Subcutaneous abdominal adipose tissue (tissue), 5 donors: ENCODE results near the gene SSH3.

Source experiments
- H3K27ac ChIP-seq: one replicate; pipeline ENCODE4 v1.7.0; 2013; ENCODE audit warnings: low read depth, mild to moderate bottlenecking, inconsistent platforms, low read length, moderate library complexity
- H3K27me3 ChIP-seq, 5 donors: one replicate each; pipeline ENCODE4 v1.7.0; 2013; ENCODE audit warnings: low read length in 5 of 5, inconsistent platforms in 1 of 5; ENCODE audit not compliant: control insufficient read depth in 5 of 5, insufficient read depth in 4 of 5
- H3K36me3 ChIP-seq, 5 donors: one replicate each; pipeline ENCODE4 v1.7.0; 2013; ENCODE audit warnings: low read length in 5 of 5; ENCODE audit not compliant: control insufficient read depth in 5 of 5, insufficient read depth in 5 of 5
- H3K4me1 ChIP-seq, 5 donors: one replicate each; pipeline ENCODE4 v1.7.0; 2013; ENCODE audit warnings: low read length in 5 of 5, mild to moderate bottlenecking in 3 of 5, moderate library complexity in 1 of 5; ENCODE audit not compliant: control insufficient read depth in 5 of 5, insufficient read depth in 5 of 5
- H3K4me3 ChIP-seq, 5 donors: one replicate each; pipeline ENCODE4 v1.7.0; 2013; ENCODE audit warnings: low read length in 5 of 5, low read depth in 1 of 5
- H3K9ac ChIP-seq, 5 donors: one replicate each; pipeline ENCODE4 v1.7.0; 2013; ENCODE audit warnings: low read length in 5 of 5, mild to moderate bottlenecking in 4 of 5, moderate library complexity in 3 of 5
- H3K9me3 ChIP-seq, 5 donors: one replicate each; pipeline ENCODE4 v1.7.0; 2013; ENCODE audit warnings: low read length in 5 of 5; ENCODE audit not compliant: control insufficient read depth in 5 of 5
- donor health status: healthy.
- donor health status: healthy.
- donor health status: healthy.
- donor health status: healthy.
- donor health status: healthy.

SSH3 gene

DNA sequence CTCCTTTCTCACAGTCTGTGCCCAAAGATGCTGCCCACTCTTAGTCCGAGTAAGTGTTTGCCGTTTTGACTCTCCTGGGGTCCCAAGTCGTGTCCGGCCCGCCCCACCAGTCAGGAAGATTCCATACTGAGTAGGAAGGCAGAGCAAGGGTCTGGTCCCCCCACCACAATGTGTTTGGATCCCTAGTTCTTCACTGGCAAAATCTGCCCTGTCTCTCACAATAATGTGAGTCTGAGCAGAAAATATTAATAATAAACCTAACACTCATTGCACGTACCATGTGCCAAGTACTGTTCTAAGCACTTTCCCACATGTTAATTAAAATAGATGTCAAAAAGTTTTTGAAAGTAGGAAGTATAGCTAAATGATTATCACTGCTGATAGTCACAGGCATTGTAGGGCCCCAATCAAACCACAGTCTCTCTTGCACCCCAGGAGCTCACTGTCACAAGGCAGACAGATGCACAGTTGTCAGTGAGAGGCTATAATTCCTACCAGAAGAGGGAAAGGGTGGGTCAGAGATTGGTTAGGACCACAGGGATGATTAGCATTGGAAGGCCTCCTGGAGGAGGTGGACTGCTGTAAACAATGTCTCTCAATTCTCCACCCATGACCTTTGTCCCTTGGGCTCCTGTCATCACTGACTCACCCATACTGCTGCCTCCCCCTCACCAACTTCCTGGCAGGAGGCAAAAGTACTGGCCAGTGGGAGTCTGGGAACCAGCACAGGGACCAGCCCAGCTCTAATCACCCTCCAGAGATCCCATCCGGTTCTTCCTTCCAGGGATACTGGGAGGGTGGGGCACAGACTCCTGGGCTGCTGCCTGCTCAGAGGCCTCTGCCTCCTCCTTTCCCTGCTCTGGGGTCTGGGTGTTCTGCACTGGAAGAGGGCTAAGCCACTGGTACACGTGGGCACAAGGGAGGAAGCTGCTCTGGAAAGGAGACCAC, 51.0 kb downstream of the SSH3 start:
- peak overlapping the region; percentile 66 to 82 (median 78) for H3K4me3 ChIP-seq
- peaks cover 14 to 72% (median 69%) of the 10 kb centered on the region in 5 donors for H3K4me1 ChIP-seq

DNA sequence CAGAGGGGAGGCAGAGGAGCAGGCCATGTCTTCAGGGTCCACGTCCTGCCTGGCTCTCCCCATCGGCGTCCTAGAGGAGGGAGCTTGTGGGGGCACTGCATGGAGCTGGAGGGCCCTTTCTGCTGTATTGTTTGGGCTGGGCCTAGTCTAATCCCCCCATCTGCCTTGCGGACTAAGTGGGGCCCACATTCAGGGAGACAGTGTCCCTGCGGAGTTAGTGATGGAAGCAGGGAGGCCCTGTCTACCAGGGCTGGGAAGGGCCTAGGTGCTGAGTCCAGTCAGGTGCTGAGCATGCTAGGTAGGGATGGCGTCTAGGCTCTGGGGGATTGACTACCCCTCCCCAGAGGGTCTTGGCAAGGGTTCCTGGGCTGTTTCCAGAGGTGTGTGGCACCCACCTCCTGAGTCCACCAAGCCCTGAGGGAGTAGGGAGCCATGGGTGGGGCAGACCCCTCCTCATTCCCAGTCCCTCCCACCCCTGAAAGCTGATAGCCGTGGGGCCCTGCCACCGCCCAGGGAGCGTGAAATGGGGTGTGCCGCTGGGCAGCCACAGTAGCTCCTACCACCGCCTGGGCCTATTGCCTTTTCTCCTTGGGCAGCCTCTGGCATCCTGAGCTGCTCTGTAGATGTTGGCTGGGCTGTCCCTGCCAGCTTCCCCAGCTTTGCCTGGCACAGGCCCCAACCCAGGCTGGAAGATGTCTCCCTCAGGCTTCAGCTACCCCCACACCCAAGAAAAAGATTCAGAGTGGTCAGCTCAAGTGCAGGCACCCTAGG, 51.9 kb downstream of the SSH3 start:
- Histone ChIP-seq H3K4me1 (peaks cover 14 to 68% (median 61%) of the 10 kb centered on the region in 5 donors), H3K9me3 (no peaks in the 10 kb centered on the region)

More for the DNA sequence above, 51.0 kb downstream of the SSH3 start:
- Histone ChIP-seq H3K9ac (peak overlapping the region; percentile 56 to 78 (median 71)), H3K27ac (peak overlapping the region; percentile 97), H3K27me3 (no peaks in the 10 kb centered on the region), H3K9me3 (no peaks in the 10 kb centered on the region), H3K36me3 (peaks cover 0 to 2% (median 0%) of the 10 kb centered on the region in 5 donors)

DNA sequence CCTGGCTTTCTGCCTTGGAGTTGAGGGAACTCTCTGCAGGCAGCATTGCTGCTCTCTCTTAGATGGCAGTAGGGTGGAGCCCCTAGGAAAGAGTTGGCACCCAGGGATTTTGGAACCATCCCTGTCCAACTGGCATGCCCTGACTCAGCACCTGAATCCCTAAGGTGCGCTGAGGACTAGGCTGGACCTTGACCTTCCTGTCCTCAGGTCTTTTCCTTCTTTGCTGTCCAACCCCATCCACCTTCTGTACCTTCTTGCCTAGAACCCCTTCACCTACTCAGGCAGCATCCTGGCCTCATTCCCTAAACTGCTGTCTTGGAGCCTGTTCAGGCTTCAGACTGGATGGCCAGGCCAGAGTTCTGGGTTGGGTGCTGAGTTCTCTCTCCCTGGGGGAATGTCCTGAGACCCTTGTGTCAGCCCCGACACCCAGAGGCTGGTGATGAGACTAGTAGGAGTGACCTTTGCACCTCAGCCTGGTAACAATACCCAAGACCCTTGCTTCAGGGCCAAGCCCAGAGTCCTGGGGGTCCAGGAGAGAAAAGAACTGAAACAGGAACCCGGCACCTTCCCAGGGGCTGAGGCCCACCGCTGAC, 52.6 kb downstream of the SSH3 start:
- no peaks in the 10 kb centered on the region for H3K27me3 ChIP-seq
- no peak overlapping the region for H3K4me3 ChIP-seq
- H3K9me3 ChIP-seq: no peaks in the 10 kb centered on the region
- peak overlapping the region in 4 of 5 donors; percentile 12 to 76 (median 54) for H3K9ac ChIP-seq
- peaks cover 0 to 2% (median 0%) of the 10 kb centered on the region in 5 donors for H3K36me3 ChIP-seq
- H3K4me1 ChIP-seq: peaks cover 14 to 67% (median 61%) of the 10 kb centered on the region in 5 donors
- H3K27ac ChIP-seq: peak overlapping the region; percentile 97

More for the DNA sequence above, 51.9 kb downstream of the SSH3 start:
- Histone ChIP-seq H3K9ac (peak overlapping the region; percentile 46 to 76 (median 56)), H3K4me3 (peak overlapping the region in 2 of 5 donors; percentile 5 to 19), H3K36me3 (peaks cover 0 to 2% (median 0%) of the 10 kb centered on the region in 5 donors), H3K27me3 (no peaks in the 10 kb centered on the region), H3K27ac (peak overlapping the region; percentile 97)

DNA sequence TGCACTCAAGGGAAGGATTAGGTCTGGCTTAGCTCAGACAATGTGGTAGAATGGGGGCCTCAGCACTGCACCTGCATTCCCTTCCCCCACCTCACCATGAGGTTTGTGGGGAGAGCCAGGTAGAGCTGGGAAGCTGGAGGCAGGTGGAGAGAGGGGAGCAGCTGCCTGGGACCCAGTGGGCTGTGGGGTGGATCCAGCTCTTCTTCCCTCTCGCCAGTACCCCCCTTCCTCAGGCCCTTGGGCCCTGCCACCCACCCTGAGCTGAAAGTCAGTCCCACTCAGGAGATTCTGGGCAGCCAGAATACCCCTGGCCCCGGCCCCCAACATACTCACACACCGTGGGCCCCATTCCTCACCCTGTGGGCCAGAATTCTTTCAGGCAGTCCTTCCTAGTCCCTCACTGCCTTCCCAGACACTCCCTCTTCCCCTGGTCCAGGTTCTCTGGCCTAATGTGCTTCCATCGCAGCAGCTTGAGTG, 53.1 kb downstream of the SSH3 start:
- peak overlapping the region in 3 of 5 donors; percentile 12 to 61 (median 51) for H3K9ac ChIP-seq
- peaks cover 12 to 61% (median 56%) of the 10 kb centered on the region in 5 donors for H3K4me1 ChIP-seq
- H3K27me3 ChIP-seq: no peaks in the 10 kb centered on the region
- H3K4me3 ChIP-seq: no peak overlapping the region
- peak overlapping the region; percentile 97 for H3K27ac ChIP-seq
- H3K36me3 ChIP-seq: peaks cover 0 to under 1% (median 0%) of the 10 kb centered on the region in 5 donors
- H3K9me3 ChIP-seq: no peaks in the 10 kb centered on the region

DNA sequence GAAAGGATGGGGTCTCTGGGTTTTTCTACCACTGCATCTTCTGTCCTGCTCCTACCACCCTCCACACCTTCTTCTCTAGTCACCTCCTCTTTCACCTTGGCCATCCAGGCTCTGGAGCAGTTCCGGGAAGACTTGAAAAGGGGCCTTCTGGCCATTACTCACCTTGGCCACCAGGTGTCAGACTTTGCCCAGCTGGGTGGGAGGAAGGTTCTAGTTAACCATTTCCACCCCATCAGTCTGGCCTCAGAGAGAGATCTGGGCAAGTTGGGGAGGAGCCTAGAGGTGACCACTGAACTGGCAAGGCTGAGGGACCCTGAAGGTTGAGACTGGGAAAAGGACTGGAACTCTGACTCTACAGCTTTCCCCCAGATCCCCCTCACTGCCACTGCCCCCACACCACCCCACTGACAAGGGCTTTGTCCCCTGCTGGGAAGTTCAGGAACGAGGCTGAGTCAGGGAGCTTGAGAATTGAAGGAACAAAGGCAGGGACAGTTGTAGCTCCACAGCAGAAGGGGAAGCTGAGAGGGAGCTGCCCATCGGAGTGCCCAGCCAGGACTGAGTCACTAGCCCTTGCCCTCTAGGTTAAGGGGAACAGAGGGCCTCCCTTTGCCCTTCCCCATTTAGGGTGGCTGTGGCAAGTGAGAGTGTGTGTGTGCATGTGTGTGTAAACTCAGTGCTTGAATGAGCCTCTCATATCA, 53.7 kb downstream of the SSH3 start:
- H3K4me1 ChIP-seq: peaks cover 11 to 57% (median 52%) of the 10 kb centered on the region in 5 donors

DNA sequence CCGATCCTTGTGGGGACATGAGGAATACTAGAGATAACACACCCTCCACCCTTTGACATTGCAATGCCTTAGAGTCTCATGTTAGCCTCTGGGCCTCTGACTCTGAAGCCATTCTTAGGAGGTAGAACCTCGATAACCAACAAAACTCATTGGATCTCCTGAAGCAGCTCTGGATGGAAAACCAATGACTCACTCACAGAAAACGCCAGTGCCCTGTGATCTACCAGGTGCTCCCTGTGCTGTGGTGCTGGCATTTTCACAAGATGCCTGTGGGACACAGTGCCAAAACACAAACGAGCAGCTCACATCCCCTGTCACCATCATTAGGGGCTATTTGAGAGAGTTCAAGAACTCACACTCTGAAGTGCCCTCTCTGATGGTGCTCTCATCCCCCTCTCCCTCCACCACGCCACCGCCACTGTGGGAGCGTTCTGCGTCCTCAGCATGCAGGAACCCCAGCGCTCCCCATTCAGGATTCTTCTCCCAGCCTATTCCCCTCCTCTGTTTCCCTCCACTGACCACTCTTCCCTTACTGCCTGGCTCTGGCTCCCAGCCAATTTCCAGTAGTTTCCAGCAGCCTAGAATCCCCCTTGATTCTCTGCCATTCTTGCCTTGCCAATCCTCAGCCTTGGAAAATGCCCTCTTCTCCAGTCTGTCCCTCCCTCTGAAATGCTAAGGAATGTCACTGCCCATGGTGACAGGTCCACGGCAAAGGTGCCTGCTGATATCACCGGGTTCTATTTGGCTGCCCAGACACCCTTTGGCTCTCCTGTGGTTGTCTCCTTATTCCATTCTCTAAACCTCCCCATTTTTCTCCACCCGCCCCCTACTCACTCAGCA, 54.7 kb downstream of the SSH3 start:
- no peak overlapping the region for H3K4me3 ChIP-seq
- H3K9me3 ChIP-seq: no peaks in the 10 kb centered on the region
- H3K4me1 ChIP-seq: peaks cover 11 to 47% (median 44%) of the 10 kb centered on the region in 5 donors
- no peaks in the 10 kb centered on the region for H3K27me3 ChIP-seq
- H3K36me3 ChIP-seq: no peaks in the 10 kb centered on the region
- H3K27ac ChIP-seq: peak overlapping the region; percentile 27
- H3K9ac ChIP-seq: no peak overlapping the region

More for the DNA sequence above, 53.7 kb downstream of the SSH3 start:
- no peaks in the 10 kb centered on the region for H3K36me3 ChIP-seq
- H3K4me3 ChIP-seq: no peak overlapping the region
- H3K9ac ChIP-seq: peak overlapping the region in 2 of 5 donors; percentile 51 to 61
- no peaks in the 10 kb centered on the region for H3K9me3 ChIP-seq
- no peaks in the 10 kb centered on the region for H3K27me3 ChIP-seq
- peak overlapping the region; percentile 97 for H3K27ac ChIP-seq
